Coronary artery (tissue), 2 donors: Measurements from ENCODE around the gene VWA2.

Experiments
- DNase-seq: peaks from one replicate; pipeline ENCODE4 v3.0.0-alpha.2; 2017; ENCODE audit warnings: low spot score
- H3K27ac ChIP-seq, 2 donors: fragments of 200-600 bp; sonication (generic); one replicate each; pipeline ENCODE4 v1.5.1; 2016 to 2019
- H3K4me3 ChIP-seq: fragments of 200-600 bp; sonication (generic); 2 replicates; pipeline ENCODE4 v1.5.1; 2016; ENCODE audit warnings: mild to moderate bottlenecking, moderate library complexity
- CTCF ChIP-seq: fragments of 200-600 bp; sonication (generic); IDR thresholded peaks from one replicate; pipeline ENCODE4 v1.5.1; 2019; ENCODE audit warnings: antibody characterized with exemption

Gene VWA2

GRCh38 chr10:114256008-114256765 lies 17.1 kb downstream of the VWA2 start:
- TF ChIP-seq CTCF, result no peak
- no peak overlapping the region for H3K4me3 ChIP-seq
- no peak overlapping the region for H3K27ac ChIP-seq
- DNase-seq, result no peak

GRCh38 chr10:114256822-114257221 lies 17.8 kb downstream of the VWA2 start:
- DNase-seq, result no peak
- Histone ChIP-seq H3K27ac (no peak overlapping the region), H3K4me3 (no peak overlapping the region)
- TF ChIP-seq CTCF, result no peak

- DNase-seq, result no peak
- TF ChIP-seq CTCF, result no peak
- Histone ChIP-seq H3K4me3 (no peak overlapping the region), H3K27ac (no peak overlapping the region)
These were observed 18.4 kb downstream of the VWA2 start for GRCh38 chr10:114257498-114257897.

GRCh38 chr10:114258274-114258840 lies 19.3 kb downstream of the VWA2 start:
- Histone ChIP-seq H3K27ac (no peak overlapping the region), H3K4me3 (no peak overlapping the region)
- no peak for DNase-seq
- no peak for TF ChIP-seq CTCF

- peak overlapping the region in 1 of 2 donors; percentile 21 for H3K27ac ChIP-seq
These were observed 20.8 kb downstream of the VWA2 start for GRCh38 chr10:114259824-114260223.

GRCh38 chr10:114260366-114260765 lies 21.3 kb downstream of the VWA2 start:
- Histone ChIP-seq H3K4me3 (no peak overlapping the region), H3K27ac (peak overlapping the region in 1 of 2 donors; percentile 3)
- no peak for TF ChIP-seq CTCF
- DNase-seq, result no peak

More at GRCh38 chr10:114259824-114260223, 20.8 kb downstream of the VWA2 start:
- DNase-seq, result peak; percentile 80
- TF ChIP-seq CTCF, result no peak
- H3K4me3 ChIP-seq, result no peak overlapping the region

- no peak for DNase-seq
- TF ChIP-seq CTCF, result no peak
- Histone ChIP-seq H3K27ac (peak overlapping the region in 1 of 2 donors; percentile 3), H3K4me3 (no peak overlapping the region)
These were observed 22.0 kb downstream of the VWA2 start for GRCh38 chr10:114261076-114261475.
